SKM-1 treated with dmso at 0.1 percent for 144 hours (cell line): ENCODE results near the gene CDH4.
"Not testable (repeated sequence)": the region's sequence is repeated elsewhere in the genome, so short reads cannot be mapped to it uniquely, and the experiment has no call there.

Source experiments
- DNase-seq: peaks from one replicate; lab custom pipeline; 2025; ENCODE audit not compliant: unreplicated experiment; lab: John Stamatoyannopoulos, UW

The CDH4 gene

GRCh38 chr20:61963885-61964674 lies 712.0 kb downstream of the CDH4 start:
- no peak for DNase-seq

DNA sequence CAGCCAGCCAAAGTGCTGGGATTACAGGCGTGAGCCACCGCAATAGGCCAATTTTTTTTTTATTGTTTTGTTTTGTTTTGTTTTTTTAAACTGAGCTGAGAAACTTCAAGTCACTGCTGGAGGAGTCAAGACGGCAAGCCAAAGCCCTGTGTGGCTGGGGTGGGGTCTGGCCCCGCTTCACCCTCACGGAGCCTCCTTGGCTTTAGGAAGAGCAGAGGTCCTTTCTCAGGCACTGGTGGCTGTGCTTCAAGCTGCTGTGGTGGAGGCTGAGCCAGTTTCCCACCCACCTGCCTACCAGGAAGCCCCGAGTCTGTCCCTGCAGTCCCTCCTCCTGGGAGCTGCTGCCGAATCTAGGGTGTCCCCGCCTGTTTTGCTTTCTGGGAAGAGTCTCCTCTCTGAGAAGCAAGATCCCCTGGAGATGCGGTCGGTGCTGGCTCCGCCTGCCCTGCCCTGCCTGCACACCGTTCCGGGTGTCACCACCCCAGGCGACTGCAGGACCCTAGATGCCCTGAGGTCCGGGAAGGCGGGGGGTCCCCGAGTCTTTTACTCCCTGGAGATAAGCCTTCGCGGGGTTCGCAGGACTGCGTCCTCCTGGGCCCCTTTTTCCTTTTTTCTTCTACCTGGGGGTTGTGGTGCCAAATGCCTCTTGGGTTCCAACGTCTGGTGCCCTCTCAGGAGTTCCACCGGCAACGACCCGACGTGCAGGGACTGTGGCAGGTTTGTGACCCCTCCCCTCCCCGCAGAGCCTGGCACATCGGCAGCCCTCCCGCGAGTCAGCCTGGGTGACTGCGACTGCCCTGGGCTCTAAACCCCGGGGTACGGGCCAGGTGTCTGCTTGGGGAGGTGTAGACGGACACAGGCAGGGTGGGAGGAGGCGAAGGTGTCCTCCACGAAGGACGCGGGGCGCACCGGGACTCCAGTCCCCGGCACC lies 712.9 kb downstream of the CDH4 start:
- no peak for DNase-seq

DNA sequence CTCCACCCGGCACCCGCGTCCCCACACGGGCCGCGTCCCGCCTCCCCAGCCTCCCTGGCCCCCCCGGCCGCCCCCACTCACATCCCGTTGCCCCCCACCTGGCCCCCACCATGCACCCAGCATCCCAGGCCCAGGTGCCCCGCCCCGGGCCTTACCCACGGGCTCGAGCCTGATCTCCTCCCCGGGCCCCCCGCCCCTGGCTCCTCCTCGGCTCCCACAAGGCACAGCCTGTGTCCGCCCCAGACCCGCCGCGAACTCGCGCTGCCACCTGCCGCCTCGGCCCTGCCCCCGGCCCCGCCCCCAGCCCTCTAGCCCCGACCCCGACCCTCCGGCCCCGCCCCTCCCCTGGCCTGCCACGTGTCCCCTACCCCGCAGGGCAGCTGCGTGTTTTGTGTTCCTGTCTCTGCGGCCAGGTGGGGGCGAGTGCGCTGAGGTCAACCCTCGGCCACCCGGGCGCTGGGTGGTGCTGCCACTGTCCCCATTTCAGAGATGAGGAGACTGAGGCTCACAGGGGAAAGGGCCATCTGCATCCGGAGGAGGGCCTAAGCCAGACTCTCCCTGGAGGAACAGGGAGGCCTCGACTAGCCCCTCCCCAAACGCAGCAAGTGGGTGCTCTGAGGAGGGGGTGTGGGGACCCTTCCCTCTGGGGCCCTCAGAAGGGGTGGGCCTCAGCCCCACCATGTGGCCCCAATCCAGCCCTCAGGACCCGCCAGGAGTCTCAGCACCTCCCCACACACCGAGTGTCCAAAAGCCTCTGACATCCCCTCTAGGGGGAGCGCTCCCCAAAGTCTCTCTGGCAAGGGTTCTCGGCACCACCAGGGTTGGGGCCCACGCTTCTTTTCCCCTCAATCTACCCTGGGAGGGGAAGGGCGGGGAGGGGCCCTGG lies 713.8 kb downstream of the CDH4 start:
- DNase-seq = no peak

DNA sequence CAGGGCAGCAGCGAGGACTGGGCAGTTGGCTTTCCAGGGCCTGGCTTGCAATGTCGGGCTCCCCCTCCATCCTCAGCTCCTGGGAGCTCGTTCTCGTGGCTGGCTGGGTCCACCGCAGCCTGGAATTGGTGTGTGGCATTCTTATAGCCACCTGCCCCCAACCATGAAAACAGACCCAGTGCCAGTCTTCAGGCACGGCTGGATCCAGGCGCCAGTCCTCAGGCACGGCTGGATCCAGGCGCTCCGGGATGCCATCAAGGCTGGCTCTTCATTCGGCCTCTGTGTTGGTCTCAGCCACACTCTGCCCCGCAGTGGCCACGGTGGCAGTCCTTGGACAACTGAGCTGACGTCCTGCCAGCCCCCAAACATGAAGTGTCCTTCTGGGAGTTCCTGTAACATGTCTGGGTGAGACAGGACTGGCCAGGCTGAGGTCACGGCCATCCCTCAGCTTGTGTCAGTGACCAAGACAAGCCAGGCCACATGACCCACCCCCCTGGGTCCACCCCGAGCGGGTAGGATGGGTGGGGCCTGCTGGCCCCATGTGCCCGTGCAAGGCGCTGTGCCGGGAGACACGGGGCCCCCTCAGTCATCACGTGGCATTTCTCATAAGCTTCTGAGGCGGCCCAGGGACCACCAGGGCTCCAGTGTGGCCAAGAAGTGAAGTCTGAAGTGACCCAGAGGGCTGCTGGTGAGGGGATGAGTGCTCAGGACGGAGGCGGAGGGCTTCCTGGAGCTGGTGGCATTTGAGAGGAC lies 714.6 kb downstream of the CDH4 start:
- no peak for DNase-seq

GRCh38 chr20:61967300-61967699 lies 715.2 kb downstream of the CDH4 start:
- DNase-seq = no peak

GRCh38 chr20:61968036-61968810 lies 716.2 kb downstream of the CDH4 start:
- no peak for DNase-seq

DNA sequence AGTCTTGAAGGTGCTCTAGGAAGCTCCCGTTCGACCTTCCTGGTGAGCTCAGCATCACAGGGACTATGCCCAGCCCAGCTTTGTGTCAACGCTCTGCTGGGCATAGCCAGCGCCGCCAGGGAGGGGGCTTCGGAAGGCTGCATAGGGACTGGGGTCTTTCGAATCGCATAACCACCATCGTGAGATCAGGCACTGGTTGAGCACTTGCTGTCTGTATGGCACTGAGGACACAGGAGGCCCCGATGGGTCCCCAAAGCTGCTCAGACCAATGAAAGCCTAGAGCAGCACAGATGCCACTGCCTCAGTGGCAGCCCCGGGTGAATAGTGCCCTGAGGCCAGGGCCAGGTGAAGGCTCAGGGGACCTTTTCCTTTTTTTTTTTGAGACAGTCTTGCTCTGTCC lies 716.9 kb downstream of the CDH4 start:
- DNase-seq = no peak

- DNase-seq = no peak
Observed at GRCh38 chr20:61969806-61970205, 717.7 kb downstream of the CDH4 start.

- DNase-seq = no peak
Observed at GRCh38 chr20:61970357-61970756, 718.3 kb downstream of the CDH4 start.

DNA sequence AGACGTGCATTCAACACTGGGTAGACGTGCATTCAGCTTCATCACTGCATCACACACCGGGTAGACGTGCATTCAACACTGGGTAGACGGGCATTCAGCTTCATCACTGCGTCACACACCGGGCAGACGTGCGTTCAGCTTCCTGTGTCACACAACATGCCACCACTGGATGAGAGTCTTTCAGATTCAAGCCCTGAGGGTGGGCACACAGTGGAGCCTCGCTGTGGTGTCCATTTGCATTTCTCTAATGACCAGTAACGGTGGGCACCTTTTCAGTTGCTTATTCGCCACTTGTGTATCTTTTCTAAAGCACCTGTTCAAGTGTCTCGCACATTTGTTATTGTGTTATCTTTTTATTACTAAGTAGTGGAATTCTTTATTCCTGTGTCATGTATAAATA lies 719.5 kb downstream of the CDH4 start:
- not testable (repeated sequence) for DNase-seq

- no peak for DNase-seq
Observed at GRCh38 chr20:61972636-61973508, 720.8 kb downstream of the CDH4 start.

DNA sequence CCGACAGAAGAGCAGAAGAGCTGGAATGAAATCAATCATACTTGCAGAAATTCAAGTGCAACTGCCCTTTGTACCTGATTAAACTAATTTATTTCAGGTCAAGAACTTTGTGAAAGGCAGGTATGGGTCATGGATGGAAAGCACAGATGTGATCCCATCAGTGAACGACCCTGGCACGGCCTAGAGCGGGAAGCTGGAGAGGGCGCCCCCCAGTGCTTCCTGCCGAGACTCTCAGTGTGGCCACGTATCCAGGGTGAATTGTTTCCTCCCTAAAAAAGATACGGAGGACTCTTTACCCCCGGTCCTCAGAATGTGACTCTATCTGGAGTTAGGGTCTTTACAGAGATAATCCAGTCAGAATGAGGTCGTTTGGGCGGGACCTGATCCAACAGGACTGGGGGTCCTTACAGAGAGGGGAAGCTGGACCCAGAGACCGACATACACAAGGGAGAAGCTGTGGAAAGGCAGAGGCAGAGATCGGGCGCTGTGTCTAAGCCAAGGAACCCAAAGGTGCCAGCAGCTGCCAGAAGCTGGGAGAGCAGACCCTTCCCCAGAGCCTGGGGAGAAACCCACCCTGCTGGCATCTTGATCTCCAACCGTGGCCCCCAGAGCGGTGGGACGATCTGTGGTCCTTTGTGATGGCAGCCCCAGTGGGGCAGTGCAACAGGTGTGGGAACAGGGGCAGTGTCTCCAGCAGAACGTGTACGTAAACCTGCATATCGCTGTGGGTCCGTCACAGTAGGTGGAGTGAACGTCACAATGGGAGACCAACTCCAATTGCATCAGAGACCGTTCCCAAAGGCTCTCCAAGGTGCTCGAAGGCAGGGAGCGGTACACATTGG lies 721.7 kb downstream of the CDH4 start:
- no peak for DNase-seq

DNA sequence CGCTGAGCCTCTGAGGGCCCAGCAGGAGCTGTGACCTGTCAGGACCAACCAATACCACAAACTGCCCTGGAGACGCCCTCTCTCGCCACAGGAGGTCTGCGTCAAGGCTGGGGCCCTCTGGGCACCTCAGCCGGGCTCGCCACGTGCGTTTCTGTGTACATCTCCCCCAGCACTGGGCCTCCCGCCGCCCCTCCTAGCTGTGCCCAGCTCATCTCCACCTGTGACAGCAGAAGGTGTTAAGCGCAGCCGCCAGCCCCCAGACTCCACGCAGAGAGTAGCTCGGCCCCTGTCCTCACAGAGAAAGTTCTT lies 722.2 kb downstream of the CDH4 start:
- DNase-seq = no peak

DNA sequence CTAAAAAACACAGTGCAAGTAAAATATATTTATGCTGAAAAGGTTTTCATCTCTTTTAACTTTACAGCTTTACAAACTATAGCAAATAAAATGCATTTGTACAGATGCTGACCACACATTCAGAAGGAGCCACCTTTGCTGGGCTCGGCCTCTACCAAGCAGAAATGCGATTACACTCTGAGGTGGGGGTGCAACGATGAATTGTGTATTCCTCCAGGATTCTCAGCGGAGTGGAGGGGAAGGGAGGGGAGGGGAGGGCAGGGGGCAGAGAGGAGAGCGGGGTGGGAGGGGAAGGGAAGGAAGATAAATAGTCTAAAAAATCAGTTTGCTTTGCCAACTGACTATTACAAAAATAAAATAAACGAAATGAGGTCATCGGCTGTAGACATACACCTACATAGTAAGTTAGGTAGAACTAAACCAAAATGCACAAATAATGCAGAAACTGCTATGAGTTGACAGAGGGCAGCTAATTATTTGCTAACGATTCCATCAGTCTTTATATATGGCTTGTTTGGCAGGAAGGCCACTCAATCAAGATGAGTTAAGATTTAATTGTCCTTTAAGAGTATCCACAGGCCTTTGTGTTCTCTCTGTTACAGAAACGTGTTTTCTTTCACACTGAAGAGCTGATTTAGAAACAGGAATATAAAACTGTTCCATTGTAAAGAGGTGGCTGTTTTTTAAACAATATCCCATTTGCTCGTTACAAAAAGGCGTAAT lies 723.5 kb downstream of the CDH4 start:
- DNase-seq = no peak

DNA sequence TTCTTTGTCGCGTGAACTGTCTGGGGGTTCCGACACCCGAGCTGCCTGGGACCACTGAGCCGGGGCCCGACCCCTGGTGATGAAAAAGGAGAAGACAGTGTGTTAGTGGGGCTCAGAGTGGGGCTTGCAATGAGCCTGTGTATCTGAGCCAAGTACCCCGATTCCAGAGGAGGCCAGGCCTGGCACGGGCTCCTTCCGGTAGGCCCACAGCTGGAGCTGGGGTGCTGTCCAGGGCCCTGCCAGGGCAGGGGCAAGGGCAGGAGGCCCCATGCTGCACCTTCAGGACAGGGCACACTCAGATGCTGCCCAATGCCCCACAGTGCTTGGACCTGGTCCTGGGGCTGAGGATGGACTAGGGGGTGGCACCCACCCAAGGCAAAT lies 724.2 kb downstream of the CDH4 start:
- DNase-seq = no peak

DNA sequence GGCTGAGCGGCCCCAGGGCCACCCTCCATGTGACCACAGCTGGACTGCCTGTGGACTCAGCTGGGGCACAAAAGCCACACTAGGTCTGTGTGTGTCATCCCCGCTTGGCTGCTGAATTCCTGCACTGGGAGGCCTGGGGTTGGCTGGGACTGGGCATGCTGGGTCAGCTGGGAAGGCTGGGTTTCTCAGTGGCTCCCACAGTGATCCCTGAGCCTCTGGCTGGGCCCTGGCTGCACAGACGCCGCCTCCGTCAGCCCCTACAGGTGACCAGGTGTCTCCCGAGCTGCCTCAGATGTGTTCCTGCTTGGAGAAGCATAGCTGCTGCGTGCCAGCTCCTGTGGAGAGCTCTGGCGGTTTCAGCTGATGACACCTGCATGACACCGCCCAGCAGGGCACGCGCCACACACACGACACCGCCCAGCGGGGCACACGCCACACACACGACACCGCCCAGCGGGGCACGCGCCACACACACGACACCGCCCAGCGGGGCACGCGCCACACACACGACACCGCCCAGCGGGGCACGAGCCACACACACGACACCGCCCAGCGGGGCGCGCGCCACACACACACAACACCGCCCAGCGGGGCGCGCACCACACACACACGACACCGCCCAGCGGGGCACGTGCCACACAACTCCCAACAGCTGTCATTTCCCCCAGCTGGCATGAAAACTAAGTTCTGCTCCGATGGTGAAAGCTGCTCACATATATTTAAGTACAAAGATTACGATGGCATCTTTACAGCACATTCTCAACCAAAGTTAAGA lies 724.8 kb downstream of the CDH4 start:
- DNase-seq = no peak

DNA sequence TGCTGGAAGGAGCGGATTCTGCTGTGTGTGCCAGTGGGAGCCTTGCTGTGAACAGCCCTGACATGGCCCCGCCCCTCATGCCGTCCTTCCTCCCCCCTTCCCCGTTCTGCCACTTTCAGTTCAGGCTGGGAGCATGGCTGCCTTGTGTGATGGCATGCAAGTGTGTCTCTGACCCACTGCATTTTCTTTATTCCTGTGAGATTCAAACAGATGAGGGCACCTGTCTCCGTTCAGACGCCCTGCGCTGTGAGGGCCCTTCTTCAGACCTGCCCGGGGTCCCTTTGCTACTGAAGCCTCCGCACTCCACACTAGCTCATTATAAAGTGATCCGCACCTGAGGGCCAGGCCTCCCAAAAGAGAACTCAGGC lies 725.3 kb downstream of the CDH4 start:
- DNase-seq = no peak
